Ovary (tissue), 9 donors: ENCODE data around the gene SMAD2. TPM values are rescaled to one million over a fixed set of nuclear protein-coding genes. Genes with fewer than 3 reads are reported as not detected.
A peak's percentile ranks its signal among the peaks of the same experiment; 100 is the strongest.

Experiments used
- DNase-seq, 5 donors: peaks; one replicate each; pipeline ENCODE4 v3.0.0-alpha.2; 2019 to 2020
- H3K27ac ChIP-seq, 2 donors: fragments of 200-600 bp; one replicate each; pipeline versions ENCODE4 v1.5.1 to v1.8.0; 2019 to 2022
- H3K27me3 ChIP-seq: fragments of 200-600 bp; one replicate; pipeline ENCODE4 v1.8.0; 2022
- H3K36me3 ChIP-seq: fragments of 200-600 bp; sonication (generic); one replicate; pipeline ENCODE4 v1.5.1; 2019
- H3K4me1 ChIP-seq: one replicate; pipeline ENCODE4 v1.8.1; 2013; ENCODE audit warnings: mild to moderate bottlenecking, moderate library complexity; ENCODE audit not compliant: insufficient read depth
- H3K4me3 ChIP-seq: fragments of 200-600 bp; sonication (generic); one replicate; pipeline ENCODE4 v1.5.1; 2017
- H3K9me3 ChIP-seq, 2 donors: fragments of 200-600 bp in 1 of 2; sonication (generic) in 1 of 2; one replicate each; pipeline versions ENCODE4 v1.5.1 to v1.8.1; 2013 to 2019; ENCODE audit warnings: mild to moderate bottlenecking in 1 of 2, moderate library complexity in 1 of 2
- EP300 ChIP-seq: sonication (generic); formaldehyde crosslinking; IDR thresholded peaks from one replicate; pipeline ENCODE4 v1.6.1; 2017; ENCODE audit warnings: antibody characterized with exemption
- POLR2A ChIP-seq: fragments of 450-650 bp; IDR thresholded peaks from one replicate; pipeline ENCODE4 v1.6.1; 2017; ENCODE audit warnings: antibody characterized with exemption, mild to moderate bottlenecking, moderate library complexity
- WGBS, 3 donors: extraction: QIAGEN DNeasy Blood & Tissue Kit in 1 of 3; methylation state at CpG; one replicate each; pipeline versions ENCODE4 v1.1.5 to v1.1.7; 2013 to 2017; 5-methylcytosine and 5-hydroxymethylcytosine counted together
- intact Hi-C, 4 donors: fragments of 100-400 bp; cut with DNase I; formaldehyde crosslinking; loops; one replicate each; pipeline versions ENCODE4 v1.11.0 to v1.15.1; 2022 to 2023
- polyA plus RNA-seq, 2 donors: library from polyadenylated mRNA; stranded (reverse); fragments of 200-250 nt in 1 of 2; fragments of 350-450 nt in 1 of 2; fragmentation: Illumina TruSeq in 1 of 2; extraction: RNeasy Lipid Tissue Mini Kit (QIAGEN cat#74804) in 1 of 2; gene quantifications; one replicate each; pipeline ENCODE4 v1.2.3, GENCODE V29; 2013 to 2014
- total RNA-seq, 7 donors: library from RNA; depleted of rRNA in 2 of 7; stranded (reverse); fragments of >200 nt in 2 of 7; fragmentation: NEBNext Ultra II Directional in 3 of 7; extraction: Animal tissue kit (Norgen Biotek cat#: 25700) in 3 of 7; gene quantifications; one replicate each; pipeline versions ENCODE4 v1.1.0 to v1.2.4, GENCODE V29; 2016 to 2023
- TF ChIP-seq, protein P1 (sequence below), 3 donors: fragments of 450-650 bp in 2 of 3; fragments of 200-600 bp in 1 of 3; IDR thresholded peaks; one replicate each; pipeline versions ENCODE4 v1.5.1 to v1.8.0; 2016 to 2022; ENCODE audit warnings: antibody characterized with exemption in 3 of 3, mild to moderate bottlenecking in 1 of 3
- donor health status: DM: no; HTN: no; CAD: no; lungs with moderate emphysema.
- donor health status: DM: no; HTN: no; CAD: no.
- donor health status: Bipolar disorder and iron deficiency.
- donor health status: DM: yes; HTN: yes; CAD: no.
- donor health status: DM: no; HTN: no; CAD: no.
- donor health status: DM: yes; HTN: yes; CAD: no.

SMAD2 gene
- total and polyA plus RNA-seq, 9 donors, result 27.9 to 160 (median 130) TPM

DNA sequence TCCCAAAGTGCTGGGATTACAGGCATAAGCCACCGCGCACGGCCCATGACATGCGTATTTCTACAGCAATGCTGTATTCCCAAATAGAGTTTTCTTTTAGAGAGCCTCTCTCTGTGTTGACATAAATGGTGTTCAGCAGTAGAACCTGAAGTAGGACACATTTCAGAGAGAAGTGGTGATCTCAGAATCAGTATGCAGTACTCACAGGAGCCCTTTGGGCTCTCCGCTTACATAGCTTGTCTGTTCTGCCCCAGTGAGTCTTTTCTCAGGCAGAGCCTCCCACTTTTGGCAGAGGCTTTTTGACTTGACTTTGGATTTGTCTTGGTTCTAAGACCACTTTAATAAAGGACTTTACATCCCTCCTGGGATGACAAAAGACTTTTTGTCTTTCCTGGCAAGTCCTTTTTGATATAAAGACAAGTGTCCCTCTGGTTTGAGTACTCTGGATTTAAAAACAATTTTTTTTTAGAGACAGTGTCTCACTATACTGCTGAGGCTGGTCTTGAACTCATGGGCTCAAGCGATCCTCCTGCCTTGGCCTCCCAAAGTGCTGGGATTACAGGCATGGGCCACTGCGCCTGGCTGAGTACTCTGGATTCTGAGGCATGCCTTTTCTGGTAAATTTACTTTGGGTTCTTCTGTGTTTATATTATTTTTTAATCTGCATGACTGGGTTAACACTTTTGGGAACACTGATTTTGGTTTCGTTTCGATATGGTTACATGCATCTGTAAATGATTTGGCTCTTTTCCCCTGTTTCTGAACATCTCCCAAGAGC lies 113.3 kb downstream of the SMAD2 start:
- intact Hi-C loops, result no loop called here
- peak overlapping the region; percentile 9 to 59 for H3K27ac ChIP-seq
- H3K4me3 ChIP-seq, result peak overlapping the region; percentile 6
- H3K27me3 ChIP-seq, result no peaks in the 10 kb centered on the region
- H3K9me3 ChIP-seq, result no peaks in the 10 kb centered on the region
- H3K4me1 ChIP-seq, result peaks cover 12% of the 10 kb centered on the region
- no peak for DNase-seq
- WGBS, 3 donors, result 59 to 69% (median 63%) methylated on average over 9 of the region's 9 CpGs
- TF ChIP-seq, protein P1, sequence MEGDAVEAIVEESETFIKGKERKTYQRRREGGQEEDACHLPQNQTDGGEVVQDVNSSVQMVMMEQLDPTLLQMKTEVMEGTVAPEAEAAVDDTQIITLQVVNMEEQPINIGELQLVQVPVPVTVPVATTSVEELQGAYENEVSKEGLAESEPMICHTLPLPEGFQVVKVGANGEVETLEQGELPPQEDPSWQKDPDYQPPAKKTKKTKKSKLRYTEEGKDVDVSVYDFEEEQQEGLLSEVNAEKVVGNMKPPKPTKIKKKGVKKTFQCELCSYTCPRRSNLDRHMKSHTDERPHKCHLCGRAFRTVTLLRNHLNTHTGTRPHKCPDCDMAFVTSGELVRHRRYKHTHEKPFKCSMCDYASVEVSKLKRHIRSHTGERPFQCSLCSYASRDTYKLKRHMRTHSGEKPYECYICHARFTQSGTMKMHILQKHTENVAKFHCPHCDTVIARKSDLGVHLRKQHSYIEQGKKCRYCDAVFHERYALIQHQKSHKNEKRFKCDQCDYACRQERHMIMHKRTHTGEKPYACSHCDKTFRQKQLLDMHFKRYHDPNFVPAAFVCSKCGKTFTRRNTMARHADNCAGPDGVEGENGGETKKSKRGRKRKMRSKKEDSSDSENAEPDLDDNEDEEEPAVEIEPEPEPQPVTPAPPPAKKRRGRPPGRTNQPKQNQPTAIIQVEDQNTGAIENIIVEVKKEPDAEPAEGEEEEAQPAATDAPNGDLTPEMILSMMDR (IDR thresholded peaks at IDR 0.05), result no peak
- TF ChIP-seq EP300 (no peak), POLR2A (no peak)
- no peaks in the 10 kb centered on the region for H3K36me3 ChIP-seq

DNA sequence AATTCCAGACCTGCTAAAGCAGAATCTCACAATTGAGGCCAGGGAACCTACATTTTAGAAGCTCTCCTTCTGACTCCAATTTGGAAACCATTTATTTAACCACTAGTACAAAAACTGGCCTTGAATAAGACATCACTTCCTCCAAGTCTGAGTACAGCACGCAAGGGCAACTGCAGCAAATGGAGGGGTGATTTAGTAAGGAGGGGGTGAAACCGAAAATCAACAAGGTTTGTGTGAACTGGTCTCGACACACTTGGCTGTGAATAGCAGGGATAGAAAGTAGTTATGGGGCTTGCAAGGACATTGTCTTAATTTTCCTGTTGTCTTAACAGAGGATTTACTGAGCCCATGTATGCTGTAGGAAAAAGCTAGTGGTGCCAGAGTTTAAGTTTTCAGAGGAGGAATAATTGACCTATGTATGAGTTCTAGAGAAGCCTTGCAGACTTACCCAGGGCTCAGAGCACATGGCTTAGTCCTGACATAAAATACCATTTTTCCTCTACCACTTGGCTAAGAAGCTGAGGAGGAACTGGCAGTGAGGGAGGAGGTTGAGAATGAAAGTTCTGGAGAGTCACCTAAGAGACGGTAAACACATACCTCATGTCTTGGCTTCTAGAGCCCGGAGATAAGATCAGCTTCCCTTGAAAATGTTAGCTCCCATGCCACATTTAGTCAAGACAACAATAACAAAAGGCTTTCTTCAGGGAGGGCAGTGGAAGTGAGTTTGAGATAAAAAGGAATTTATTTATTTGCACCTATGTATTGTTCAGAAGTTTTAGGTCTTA lies 114.8 kb downstream of the SMAD2 start:
- Histone ChIP-seq H3K9me3 (no peaks in the 10 kb centered on the region), H3K27me3 (no peaks in the 10 kb centered on the region), H3K36me3 (no peaks in the 10 kb centered on the region), H3K4me1 (peaks cover 12% of the 10 kb centered on the region), H3K27ac (no peak overlapping the region), H3K4me3 (no peak overlapping the region)
- TF ChIP-seq EP300 (no peak), POLR2A (no peak)
- TF ChIP-seq, protein P1 (IDR thresholded peaks at IDR 0.05), result no peak
- DNase-seq, result no peak
- 51 to 59% (median 59%) methylated on average over 5 of the region's 5 CpGs for WGBS, 3 donors
- intact Hi-C loops, result no loop called here

DNA sequence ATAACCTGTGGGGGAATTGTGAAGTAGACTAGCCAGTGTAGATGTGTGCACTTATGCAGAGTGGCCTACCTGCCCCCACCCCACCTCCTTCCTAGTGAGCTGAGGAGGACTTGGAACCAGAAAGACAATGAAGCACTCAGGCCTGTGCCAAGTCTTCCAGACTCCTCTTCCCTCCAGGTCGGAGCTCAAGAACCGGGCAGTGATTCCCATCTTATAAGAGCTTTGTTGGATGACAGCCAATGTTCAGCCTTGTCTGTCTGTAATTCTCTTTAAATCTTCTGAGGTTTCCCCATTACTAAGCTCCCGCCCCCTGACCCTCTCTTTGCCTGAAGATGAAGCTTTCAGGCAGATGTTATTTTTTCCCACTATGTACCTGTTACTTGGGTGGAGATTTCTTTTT lies 121.0 kb downstream of the SMAD2 start:
- H3K27ac ChIP-seq, result no peak overlapping the region
- H3K4me1 ChIP-seq, result no peaks in the 10 kb centered on the region
- no peak for DNase-seq
- 48 to 56% (median 51%) methylated on average over 3 of the region's 3 CpGs for WGBS, 3 donors
- TF ChIP-seq, protein P1 (IDR thresholded peaks at IDR 0.05), result no peak
- TF ChIP-seq EP300 (no peak), POLR2A (no peak)
- H3K27me3 ChIP-seq, result no peaks in the 10 kb centered on the region
- intact Hi-C loops, result no loop called here
- no peaks in the 10 kb centered on the region for H3K36me3 ChIP-seq
- H3K9me3 ChIP-seq, result no peaks in the 10 kb centered on the region
- H3K4me3 ChIP-seq, result no peak overlapping the region

GRCh38 chr18:47802802-47803201 lies 127.7 kb downstream of the SMAD2 start:
- intact Hi-C loops, result no loop called here
- 92 to 97% (median 94%) methylated on average over 6 of the region's 6 CpGs for WGBS, 3 donors
- TF ChIP-seq POLR2A (no peak), EP300 (no peak)
- TF ChIP-seq, protein P1 (IDR thresholded peaks at IDR 0.05), result no peak
- Histone ChIP-seq H3K36me3 (no peaks in the 10 kb centered on the region), H3K4me1 (peaks cover 9% of the 10 kb centered on the region), H3K27me3 (no peaks in the 10 kb centered on the region), H3K9me3 (no peaks in the 10 kb centered on the region), H3K27ac (no peak overlapping the region), H3K4me3 (no peak overlapping the region)
- DNase-seq, result no peak
